ENCODE measurements around the gene PUS10. TPM values are rescaled to one million over a fixed set of nuclear protein-coding genes. Genes with fewer than 3 reads are reported as not detected.
"Not testable (repeated sequence)": the region's sequence is repeated elsewhere in the genome, so short reads cannot be mapped to it uniquely, and the experiment has no call there.

The PUS10 gene
- polyA plus RNA-seq, 1 donor: 17.8 TPM

- not testable (repeated sequence) for H3K27me3 ChIP-seq (ENCODE audit: control insufficient read depth, insufficient read depth, low read length); H3K4me1 ChIP-seq (ENCODE audit: control insufficient read depth, insufficient read depth, low read length); H3K9me3 ChIP-seq (ENCODE audit: control insufficient read depth, low read depth, low read length); H3K27ac ChIP-seq (ENCODE audit: low read length); H3K4me3 ChIP-seq (ENCODE audit: low read length); DNase-seq
- no CpG with 5 or more reads among the region's 2 CpGs for WGBS (ENCODE audit: insufficient coverage, low lambda C conversion rate)
- peaks cover 35% of the 10 kb centered on the region for H3K36me3 ChIP-seq (ENCODE audit: control insufficient read depth, insufficient read depth, low read length)
Measured at GRCh38 chr2:61036643-61037042, 18.6 kb upstream of the PUS10 start.

DNA sequence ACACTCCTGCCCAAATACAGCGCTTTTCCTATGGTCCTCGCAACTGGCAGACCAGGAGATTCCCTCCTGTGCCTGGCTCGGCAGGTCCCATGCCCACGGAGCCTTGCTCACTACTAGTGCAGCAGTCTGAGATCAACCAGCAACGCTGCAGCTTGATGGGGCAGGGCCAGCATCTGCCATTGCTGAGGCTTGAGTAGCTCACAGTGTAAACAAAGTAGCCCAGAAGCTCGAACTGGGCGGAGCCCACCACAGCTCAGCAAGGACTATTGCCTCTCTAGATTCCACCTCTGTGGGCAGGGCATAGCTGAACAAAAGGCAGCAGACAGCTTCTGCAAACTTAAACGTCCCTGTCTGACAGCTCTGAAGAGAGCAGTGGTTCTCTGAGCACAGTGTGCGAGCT is 16.5 kb upstream of the PUS10 start:
- not testable (repeated sequence) for DNase-seq; H3K27me3 ChIP-seq (ENCODE audit: control insufficient read depth, insufficient read depth, low read length); H3K4me3 ChIP-seq (ENCODE audit: low read length); H3K9me3 ChIP-seq (ENCODE audit: control insufficient read depth, low read depth, low read length); H3K4me1 ChIP-seq (ENCODE audit: control insufficient read depth, insufficient read depth, low read length); H3K27ac ChIP-seq (ENCODE audit: low read length)
- H3K36me3 ChIP-seq (ENCODE audit: control insufficient read depth, insufficient read depth, low read length): peaks cover 43% of the 10 kb centered on the region
- no CpG with 5 or more reads among the region's 9 CpGs for WGBS (ENCODE audit: insufficient coverage, low lambda C conversion rate)

- no peaks in the 10 kb centered on the region for H3K27me3 ChIP-seq (ENCODE audit: control insufficient read depth, insufficient read depth, low read length)
- DNase-seq: no peak
- no peak overlapping the region for H3K4me3 ChIP-seq (ENCODE audit: low read length)
- H3K27ac ChIP-seq (ENCODE audit: low read length): no peak overlapping the region
- no CpG with 5 or more reads among the region's 3 CpGs for WGBS (ENCODE audit: insufficient coverage, low lambda C conversion rate)
- no peaks in the 10 kb centered on the region for H3K9me3 ChIP-seq (ENCODE audit: control insufficient read depth, low read depth, low read length)
- no peaks in the 10 kb centered on the region for H3K4me1 ChIP-seq (ENCODE audit: control insufficient read depth, insufficient read depth, low read length)
- peaks cover 40% of the 10 kb centered on the region for H3K36me3 ChIP-seq (ENCODE audit: control insufficient read depth, insufficient read depth, low read length)
Measured at GRCh38 chr2:61029533-61029932, 11.5 kb upstream of the PUS10 start.

DNA sequence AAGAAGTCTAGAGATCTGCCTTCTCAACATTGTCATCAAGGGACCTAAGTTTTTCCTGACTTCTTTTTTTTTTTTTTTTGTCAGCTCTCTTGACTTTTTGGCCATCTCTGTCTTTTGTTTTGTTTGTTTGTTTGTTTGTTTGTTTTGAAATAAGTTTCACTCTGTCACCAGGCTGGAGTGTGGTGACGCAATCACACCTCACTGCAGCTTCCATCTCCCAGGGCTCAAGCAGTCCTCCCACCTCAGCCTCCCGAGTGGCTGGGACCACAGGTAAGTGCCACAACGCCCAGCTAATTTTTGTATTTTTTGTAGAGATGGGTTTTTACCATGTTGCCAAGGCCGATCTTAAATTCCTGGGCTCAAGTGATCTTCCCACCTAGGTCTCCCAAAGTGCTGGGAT is 5.6 kb upstream of the PUS10 start:
- no peak overlapping the region for H3K4me3 ChIP-seq (ENCODE audit: low read length)
- no CpG with 5 or more reads among the region's 4 CpGs for WGBS (ENCODE audit: insufficient coverage, low lambda C conversion rate)
- H3K27me3 ChIP-seq (ENCODE audit: control insufficient read depth, insufficient read depth, low read length): no peaks in the 10 kb centered on the region
- H3K36me3 ChIP-seq (ENCODE audit: control insufficient read depth, insufficient read depth, low read length): peaks cover 25% of the 10 kb centered on the region
- no peaks in the 10 kb centered on the region for H3K9me3 ChIP-seq (ENCODE audit: control insufficient read depth, low read depth, low read length)
- H3K4me1 ChIP-seq (ENCODE audit: control insufficient read depth, insufficient read depth, low read length): peaks cover 4% of the 10 kb centered on the region
- H3K27ac ChIP-seq (ENCODE audit: low read length): no peak overlapping the region
- no peak for DNase-seq

GRCh38 chr2:61021228-61021660 is 3.2 kb upstream of the PUS10 start:
- H3K36me3 ChIP-seq (ENCODE audit: control insufficient read depth, insufficient read depth, low read length): peaks cover 23% of the 10 kb centered on the region
- H3K4me3 ChIP-seq (ENCODE audit: low read length): no peak overlapping the region
- WGBS (ENCODE audit: insufficient coverage, low lambda C conversion rate): no CpG with 5 or more reads among the region's 6 CpGs
- H3K9me3 ChIP-seq (ENCODE audit: control insufficient read depth, low read depth, low read length): no peaks in the 10 kb centered on the region
- peaks cover 4% of the 10 kb centered on the region for H3K4me1 ChIP-seq (ENCODE audit: control insufficient read depth, insufficient read depth, low read length)
- no peak for DNase-seq
- H3K27ac ChIP-seq (ENCODE audit: low read length): no peak overlapping the region
- no peaks in the 10 kb centered on the region for H3K27me3 ChIP-seq (ENCODE audit: control insufficient read depth, insufficient read depth, low read length)

GRCh38 chr2:61018798-61019197 is 743 bp upstream of the PUS10 start:
- Histone ChIP-seq H3K27ac (ENCODE audit: low read length) (peak overlapping the region; percentile 95), H3K27me3 (ENCODE audit: control insufficient read depth, insufficient read depth, low read length) (no peaks in the 10 kb centered on the region), H3K36me3 (ENCODE audit: control insufficient read depth, insufficient read depth, low read length) (peaks cover 16% of the 10 kb centered on the region), H3K9me3 (ENCODE audit: control insufficient read depth, low read depth, low read length) (no peaks in the 10 kb centered on the region), H3K4me1 (ENCODE audit: control insufficient read depth, insufficient read depth, low read length) (peaks cover 4% of the 10 kb centered on the region), H3K4me3 (ENCODE audit: low read length) (peak overlapping the region; percentile 82)
- 20% methylated on average over 5 of the region's 6 CpGs for WGBS (ENCODE audit: insufficient coverage, low lambda C conversion rate)
- DNase-seq: no peak

GRCh38 chr2:61018318-61018755 is 282 bp upstream of the PUS10 start:
- peaks cover 4% of the 10 kb centered on the region for H3K4me1 ChIP-seq (ENCODE audit: control insufficient read depth, insufficient read depth, low read length)
- WGBS (ENCODE audit: insufficient coverage, low lambda C conversion rate): 0% methylated on average over 2 of the region's 7 CpGs

DNA sequence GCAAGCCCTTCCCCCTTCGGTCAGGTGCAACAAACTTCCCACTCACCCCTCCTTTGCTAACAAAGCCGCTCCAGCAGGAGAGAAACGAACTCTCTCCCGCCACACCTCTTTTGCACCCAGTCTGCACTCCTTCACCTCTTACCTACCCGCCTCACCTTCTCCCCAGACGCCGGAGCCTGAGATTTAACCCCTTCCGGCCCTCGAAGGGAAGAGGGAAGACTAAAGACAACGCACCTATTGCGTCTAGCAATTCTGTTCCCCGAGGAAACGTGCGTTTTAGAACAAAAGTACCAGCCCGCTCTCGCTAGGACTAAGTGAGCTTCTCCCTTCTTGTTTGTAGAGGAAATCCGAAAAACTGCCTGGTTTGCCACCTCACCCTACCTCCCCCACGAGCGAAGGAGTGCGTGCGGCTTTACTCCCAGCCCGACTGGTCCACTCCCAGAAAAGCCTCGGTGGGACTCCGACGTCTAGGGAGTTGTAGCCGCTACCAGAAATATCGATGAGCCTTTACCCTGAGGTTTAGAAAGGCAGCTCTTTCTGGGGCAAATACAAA is 976 bp downstream of the PUS10 start:
- Histone ChIP-seq H3K4me3 (ENCODE audit: low read length) (peak overlapping the region; percentile 82), H3K9me3 (ENCODE audit: control insufficient read depth, low read depth, low read length) (no peaks in the 10 kb centered on the region), H3K4me1 (ENCODE audit: control insufficient read depth, insufficient read depth, low read length) (peaks cover 9% of the 10 kb centered on the region), H3K27me3 (ENCODE audit: control insufficient read depth, insufficient read depth, low read length) (no peaks in the 10 kb centered on the region), H3K27ac (ENCODE audit: low read length) (peak overlapping the region; percentile 95), H3K36me3 (ENCODE audit: control insufficient read depth, insufficient read depth, low read length) (peaks cover 10% of the 10 kb centered on the region)
- WGBS (ENCODE audit: insufficient coverage, low lambda C conversion rate): 0% methylated on average over 2 of the region's 27 CpGs
- DNase-seq: peak; percentile 82 to 97

More at GRCh38 chr2:61018318-61018755, 282 bp upstream of the PUS10 start:
- Histone ChIP-seq H3K36me3 (ENCODE audit: control insufficient read depth, insufficient read depth, low read length) (peaks cover 12% of the 10 kb centered on the region), H3K9me3 (ENCODE audit: control insufficient read depth, low read depth, low read length) (no peaks in the 10 kb centered on the region), H3K27me3 (ENCODE audit: control insufficient read depth, insufficient read depth, low read length) (no peaks in the 10 kb centered on the region), H3K4me3 (ENCODE audit: low read length) (peak overlapping the region; percentile 82), H3K27ac (ENCODE audit: low read length) (peak overlapping the region; percentile 95)
- no peak for DNase-seq

GRCh38 chr2:61016392-61017002 is 1.6 kb downstream of the PUS10 start:
- Histone ChIP-seq H3K4me1 (ENCODE audit: control insufficient read depth, insufficient read depth, low read length) (peaks cover 9% of the 10 kb centered on the region), H3K4me3 (ENCODE audit: low read length) (peak overlapping the region; percentile 82), H3K36me3 (ENCODE audit: control insufficient read depth, insufficient read depth, low read length) (peaks cover 6% of the 10 kb centered on the region), H3K27ac (ENCODE audit: low read length) (peak overlapping the region; percentile 95), H3K9me3 (ENCODE audit: control insufficient read depth, low read depth, low read length) (no peaks in the 10 kb centered on the region), H3K27me3 (ENCODE audit: control insufficient read depth, insufficient read depth, low read length) (no peaks in the 10 kb centered on the region)
- no peak for DNase-seq
- WGBS (ENCODE audit: insufficient coverage, low lambda C conversion rate): 5% methylated on average over 7 of the region's 16 CpGs

DNA sequence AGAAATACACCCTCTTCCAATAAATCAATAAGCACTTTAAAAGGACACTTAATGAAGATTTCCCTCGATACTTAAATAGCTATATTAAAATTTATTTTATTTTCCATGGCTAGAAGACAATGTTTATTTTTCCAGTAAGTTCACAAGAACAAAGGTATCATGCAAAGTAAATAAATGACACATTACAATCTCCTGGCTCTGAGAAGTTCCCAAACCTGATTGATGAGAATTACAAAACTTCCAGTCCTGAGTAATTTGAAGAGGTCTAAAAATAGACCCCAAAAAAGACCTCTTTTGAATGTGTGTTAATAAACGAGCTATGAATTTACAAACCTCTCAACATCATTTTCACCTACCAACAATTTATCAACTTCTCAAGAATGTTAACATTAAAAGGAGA is 2.1 kb downstream of the PUS10 start:
- DNase-seq: peak; percentile 12 to 56
- Histone ChIP-seq H3K4me1 (ENCODE audit: control insufficient read depth, insufficient read depth, low read length) (peaks cover 9% of the 10 kb centered on the region), H3K36me3 (ENCODE audit: control insufficient read depth, insufficient read depth, low read length) (peaks cover 1% of the 10 kb centered on the region), H3K27ac (ENCODE audit: low read length) (peak overlapping the region; percentile 95), H3K4me3 (ENCODE audit: low read length) (peak overlapping the region; percentile 82), H3K27me3 (ENCODE audit: control insufficient read depth, insufficient read depth, low read length) (no peaks in the 10 kb centered on the region), H3K9me3 (ENCODE audit: control insufficient read depth, low read depth, low read length) (no peaks in the 10 kb centered on the region)
- WGBS (ENCODE audit: insufficient coverage, low lambda C conversion rate): 0% methylated on average over 1 of the region's 2 CpGs

DNA sequence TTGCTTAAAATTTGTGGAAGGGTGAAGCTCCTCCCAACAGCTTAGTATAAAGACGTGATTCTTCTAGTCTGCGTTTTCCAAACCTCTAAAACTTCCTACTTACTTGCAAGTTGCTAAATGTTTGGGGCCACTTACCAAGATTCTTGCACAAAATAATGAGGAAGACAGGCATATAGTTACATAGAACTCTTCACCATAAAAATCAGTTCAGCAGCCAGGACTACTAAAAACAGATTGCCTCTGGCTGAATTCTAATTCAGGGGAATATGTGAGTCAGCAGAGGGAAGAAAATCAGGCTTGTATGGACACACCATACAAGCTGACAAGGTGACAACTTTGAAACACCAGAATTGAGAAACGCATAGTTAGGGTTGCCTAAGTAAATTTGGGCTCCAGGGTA is 3.3 kb downstream of the PUS10 start:
- 92% methylated on average over 2 of the region's 3 CpGs for whole genome bisulfite sequencing (ENCODE audit: insufficient coverage, low lambda C conversion rate)
- Histone ChIP-seq H3K4me3 (ENCODE audit: low read length) (no peak overlapping the region), H3K9me3 (ENCODE audit: control insufficient read depth, low read depth, low read length) (no peaks in the 10 kb centered on the region), H3K4me1 (ENCODE audit: control insufficient read depth, insufficient read depth, low read length) (peaks cover 8% of the 10 kb centered on the region), H3K27ac (ENCODE audit: low read length) (no peak overlapping the region), H3K36me3 (ENCODE audit: control insufficient read depth, insufficient read depth, low read length) (peaks cover 2% of the 10 kb centered on the region), H3K27me3 (ENCODE audit: control insufficient read depth, insufficient read depth, low read length) (no peaks in the 10 kb centered on the region)
- no peak for DNase-seq

Data from large intestine (tissue), 3 donors.